ENCODE data around the gene APRT.
"Not testable (repeated sequence)": the region's sequence is repeated elsewhere in the genome, so short reads cannot be mapped to it uniquely, and the experiment has no call there.

APRT gene

DNA sequence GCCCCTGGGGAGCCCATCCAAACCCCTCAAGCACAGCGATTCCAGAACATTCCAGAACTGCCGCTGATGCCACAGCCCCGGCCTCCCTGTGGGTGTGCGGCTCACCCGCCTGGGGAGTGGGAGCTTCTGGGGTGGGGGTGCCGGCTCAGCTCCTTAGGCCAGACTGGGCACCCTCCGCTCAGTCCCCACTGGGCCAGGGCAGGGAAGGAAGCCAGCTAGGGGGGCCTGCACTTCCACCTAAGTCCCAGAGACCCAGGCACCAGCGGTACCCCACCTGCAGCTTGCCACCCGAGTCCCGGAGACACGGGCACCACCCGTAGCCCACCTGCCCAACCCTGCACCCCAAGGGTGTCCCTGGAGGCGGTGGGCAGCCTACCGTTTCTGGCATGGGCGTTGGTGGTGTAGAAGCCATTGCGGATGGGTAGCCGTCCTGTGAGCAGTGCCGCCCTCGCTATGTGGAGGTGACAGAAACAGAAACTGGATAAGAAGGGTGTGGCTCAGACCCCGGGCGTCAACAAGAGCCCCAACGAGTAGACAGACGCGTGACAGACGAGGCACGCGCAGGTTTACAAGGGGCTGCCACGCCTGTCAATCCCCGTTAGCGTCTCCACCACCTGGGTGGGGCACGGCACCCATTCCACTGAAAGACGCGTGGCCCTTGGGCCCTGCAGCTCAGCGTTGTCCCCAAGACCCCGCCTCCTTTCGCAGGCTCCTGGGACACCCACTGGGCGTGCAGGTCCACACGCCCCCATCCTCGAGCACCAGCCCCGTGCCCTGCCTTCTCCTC, 30.0 kb upstream of the APRT start:
- no peak for DNase-seq (ENCODE audit: low read depth)

DNA sequence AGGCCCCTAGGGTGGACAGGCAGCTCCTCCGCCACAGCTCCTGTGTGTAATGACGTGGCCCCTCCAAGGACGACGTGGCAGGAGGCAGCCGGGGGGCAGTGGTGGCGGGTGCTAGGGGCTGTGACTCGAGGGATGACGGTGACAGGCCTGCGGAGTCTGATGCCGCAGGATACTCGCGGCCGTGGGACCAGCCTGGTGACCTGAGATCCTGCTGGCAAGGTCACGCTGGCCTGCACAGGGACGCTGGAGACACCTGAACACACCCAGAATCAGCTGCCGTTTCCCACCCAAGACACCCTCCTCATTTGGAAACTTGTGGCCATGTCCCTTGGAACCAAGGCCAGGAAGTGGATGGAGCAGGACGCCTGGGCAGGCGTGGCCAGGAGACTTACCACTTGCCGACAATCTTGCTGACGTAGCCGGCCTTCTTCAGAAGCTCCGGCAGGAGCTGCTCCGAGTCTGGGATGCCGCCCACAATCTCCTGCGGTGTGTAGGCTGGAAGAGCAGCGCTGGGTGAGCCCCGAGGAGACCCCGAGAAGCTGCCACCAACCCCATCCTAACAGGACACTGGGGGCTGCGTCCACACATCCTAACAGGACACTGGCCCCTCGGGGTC, 29.0 kb upstream of the APRT start:
- no peak for DNase-seq (ENCODE audit: low read depth)

DNA sequence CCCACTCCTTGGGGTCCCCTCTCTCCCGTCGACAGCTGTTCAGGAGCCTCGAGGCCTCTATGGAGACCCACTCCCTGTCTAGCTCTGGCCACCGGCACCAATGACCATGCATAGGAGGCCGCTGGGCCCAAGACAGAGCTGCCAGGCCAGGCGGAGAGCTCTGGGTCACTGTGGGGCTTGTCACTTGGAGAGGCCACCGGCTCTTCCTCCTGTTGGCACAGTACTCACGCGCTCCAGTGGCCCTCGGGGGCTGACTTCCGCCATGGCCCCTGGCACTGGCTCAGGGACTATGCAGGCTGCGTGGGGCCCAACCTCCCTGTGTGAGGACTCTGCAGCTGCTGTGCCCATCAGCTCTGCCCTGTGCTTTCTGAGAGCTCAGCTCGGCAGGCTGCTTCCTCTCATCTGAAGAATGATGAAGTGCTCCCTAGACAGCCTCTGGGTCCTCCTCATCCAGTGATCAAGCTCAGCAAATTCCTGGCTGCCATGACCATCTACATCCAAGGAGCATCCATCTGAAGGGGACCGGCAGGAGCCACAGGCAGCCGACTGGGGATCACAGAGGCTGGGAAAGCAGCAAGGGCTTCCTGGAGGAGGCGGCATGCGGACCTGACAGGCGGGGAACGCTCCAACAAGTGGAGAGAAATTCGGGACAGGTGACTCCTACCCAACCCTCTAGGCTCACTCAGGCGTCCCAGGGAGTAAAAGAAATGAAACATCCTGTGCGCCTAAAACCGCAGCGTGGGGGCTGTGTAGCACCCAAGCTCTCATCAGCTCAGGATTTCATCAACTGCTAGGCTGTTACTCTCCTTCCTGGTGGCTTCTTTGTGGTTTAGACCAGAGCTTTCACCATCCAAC, 28.2 kb upstream of the APRT start:
- no peak for DNase-seq (ENCODE audit: low read depth)

DNA sequence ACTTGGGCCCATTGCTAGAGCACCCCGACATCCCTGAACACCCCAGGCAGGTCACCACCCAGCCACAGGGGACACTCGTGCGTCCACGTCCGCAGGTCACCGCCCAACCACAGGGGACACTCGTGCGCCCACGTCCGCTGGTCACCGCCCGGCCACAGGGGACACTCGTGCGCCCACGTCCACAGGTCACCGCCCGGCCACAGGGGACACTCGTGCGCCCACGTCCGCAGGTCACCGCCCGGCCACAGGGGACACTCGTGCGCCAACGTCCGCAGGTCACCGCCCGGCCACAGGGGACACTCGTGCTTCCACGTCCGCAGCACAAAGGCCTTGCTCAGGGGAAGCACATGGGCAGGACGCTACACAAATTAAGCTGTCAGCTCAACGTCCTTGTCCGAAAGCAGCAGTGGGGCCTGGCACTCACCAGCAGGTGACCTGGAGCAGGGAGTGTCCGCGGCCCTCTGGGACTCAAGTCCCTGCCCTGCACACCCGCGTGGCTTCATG, 27.4 kb upstream of the APRT start:
- DNase-seq (ENCODE audit: low read depth), result no peak

DNA sequence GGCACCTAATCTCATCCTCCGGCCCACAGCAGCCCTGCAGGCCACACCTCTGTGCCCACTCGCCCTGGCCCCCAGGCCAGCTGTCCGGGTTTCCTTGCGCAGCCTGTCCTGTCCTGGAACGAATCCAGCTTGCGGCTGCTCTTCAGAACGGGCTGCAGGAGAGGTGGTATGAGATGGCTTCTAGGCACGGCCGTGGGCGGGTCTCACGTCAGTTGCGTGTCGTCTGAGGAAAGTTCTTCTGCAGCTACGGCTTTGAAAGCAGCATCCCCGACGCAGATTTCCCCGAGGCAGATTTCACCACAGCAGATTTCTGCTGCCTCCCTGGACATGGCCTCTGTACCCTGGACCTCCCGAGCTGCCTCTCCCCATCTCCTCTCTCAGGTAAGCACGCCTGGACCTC, 26.8 kb upstream of the APRT start:
- no peak for DNase-seq (ENCODE audit: low read depth)

DNA sequence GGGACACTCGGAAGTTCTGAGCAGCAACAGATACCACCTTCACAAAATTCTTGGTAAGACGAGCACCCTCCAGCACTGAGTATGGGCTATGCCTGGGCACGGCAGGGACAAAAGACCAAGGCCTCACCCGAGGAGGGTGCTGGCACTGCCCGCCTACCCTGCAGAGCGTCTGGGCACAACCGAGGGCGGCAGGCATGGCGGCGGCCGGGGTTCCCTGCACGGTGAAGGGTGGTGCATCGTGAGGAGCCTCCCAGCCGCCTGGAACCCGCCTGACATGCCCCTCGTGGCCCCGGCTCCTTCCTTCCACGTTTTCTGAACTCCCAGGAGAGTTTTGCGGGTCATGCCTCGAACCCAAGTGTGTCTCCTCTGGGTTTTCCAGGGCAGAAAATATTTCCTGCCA, 26.1 kb upstream of the APRT start:
- DNase-seq (ENCODE audit: low read depth), result no peak

DNA sequence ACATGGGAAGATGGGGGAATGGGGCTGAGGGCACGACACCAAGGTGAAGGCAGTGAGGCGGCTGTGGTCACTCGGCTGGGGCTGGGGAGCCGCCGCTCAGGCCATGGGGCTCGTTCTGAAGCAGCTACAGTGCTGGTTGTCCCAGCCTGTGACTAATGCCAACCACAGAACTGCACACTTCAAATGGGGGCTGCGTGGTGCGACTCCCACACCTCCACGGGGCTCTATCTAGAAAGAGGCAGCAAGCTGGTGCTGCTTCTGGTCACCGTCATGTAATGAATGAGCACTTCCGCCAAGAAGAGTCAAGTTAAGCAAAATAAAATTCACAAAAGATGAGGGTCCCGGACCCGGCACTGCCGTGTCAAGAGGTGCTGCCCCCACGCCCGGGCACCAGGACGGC, 25.1 kb upstream of the APRT start:
- DNase-seq (ENCODE audit: low read depth), result no peak

DNA sequence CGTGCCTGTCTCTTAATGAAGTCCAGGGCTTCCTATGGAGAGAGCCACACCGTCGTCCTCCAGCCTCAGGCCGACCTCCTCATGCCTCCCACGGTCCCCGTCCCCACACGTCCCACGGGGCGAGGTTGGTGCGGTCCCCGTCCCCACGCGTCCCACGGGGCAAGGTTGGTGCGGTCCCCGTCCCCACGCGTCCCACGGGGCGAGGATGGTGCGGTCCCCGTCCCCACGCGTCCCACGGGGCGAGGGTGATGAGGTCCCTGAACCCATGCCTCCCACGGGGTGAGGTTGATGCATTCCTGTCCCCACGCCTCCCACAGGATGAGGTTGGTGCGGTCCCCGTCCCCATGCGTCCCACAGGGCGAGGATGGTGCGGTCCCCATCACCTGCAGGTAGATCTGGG, 24.1 kb upstream of the APRT start:
- DNase-seq (ENCODE audit: low read depth), result no peak

DNA sequence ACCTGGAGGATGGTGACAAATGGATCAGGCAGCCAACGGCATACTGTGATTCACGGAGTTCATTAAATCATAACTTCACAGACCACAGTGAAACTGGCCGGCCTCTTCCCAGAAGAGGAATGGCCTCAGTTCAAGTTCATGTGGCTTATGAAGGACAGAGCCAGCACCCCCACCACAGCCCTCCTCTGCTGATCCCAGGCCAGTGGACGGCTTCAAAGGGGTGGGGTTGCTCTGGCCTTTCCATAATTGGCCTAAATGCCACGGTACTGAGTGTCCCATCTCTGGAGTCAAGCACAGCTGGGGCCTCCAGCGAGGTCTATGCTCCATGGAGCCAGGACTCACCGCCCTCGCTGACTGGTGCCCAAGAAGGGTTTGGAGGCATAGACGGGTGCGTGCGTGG, 23.7 kb upstream of the APRT start:
- no peak for DNase-seq (ENCODE audit: low read depth)

DNA sequence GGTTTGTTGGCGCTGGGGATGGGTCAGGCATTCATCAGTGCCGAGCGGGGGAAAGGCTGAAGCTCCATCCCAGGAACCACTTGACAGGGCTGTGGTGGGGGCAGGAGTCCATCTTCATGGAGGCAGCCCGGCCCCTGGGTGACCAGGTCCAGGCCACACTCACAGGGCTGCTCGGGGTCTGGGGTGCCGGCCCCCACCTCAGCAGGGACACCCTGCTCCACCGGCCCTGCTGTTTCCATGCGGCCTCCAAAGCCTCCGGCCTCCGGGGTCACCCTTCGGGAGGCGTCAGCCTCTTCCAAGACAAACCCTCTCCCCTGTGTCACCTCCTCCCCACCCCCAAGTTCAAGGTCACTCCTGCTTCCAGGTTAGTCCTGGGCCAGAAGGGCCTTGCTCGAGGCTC, 22.9 kb upstream of the APRT start:
- no peak for DNase-seq (ENCODE audit: low read depth)

DNA sequence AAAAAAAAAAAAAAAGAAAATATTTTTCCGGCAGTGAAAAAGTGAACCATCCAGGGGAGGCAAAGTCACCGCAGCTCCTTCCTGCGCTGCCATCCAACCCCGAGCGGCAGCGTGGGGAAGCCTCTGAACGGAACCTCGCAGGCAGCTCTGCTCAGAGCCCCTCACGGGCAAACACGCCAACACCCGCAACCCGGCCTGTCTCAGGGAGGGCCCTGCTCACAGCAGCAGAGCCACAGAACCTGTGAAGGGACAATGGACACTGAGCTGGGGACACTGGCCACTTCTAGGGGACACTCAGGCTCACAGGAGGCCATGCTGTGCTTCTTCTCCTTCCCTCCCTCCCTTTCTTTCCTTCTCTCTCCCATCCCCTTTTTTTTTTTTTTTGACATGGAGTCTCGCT, 21.4 kb upstream of the APRT start:
- DNase-seq (ENCODE audit: low read depth), result no peak

DNA sequence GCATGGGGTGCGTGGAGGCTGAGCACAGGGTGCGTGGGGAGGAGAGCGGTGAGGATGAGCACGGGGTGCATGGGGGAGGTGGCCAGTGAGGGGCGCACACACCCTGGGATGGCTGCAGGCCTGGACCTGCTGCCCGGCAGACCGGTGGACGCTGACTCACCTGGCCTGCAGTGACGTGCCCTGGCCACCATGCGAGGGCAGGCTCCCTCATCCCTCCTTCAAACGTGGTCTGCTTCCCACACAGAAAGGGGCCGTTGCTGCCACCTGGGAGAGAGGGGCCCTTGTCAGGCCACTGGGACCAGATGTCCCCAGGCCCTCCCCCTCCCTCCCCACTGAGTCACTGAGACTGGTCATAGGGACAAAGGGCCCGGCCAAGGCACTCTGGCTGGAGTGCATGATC, 20.1 kb upstream of the APRT start:
- DNase-seq (ENCODE audit: low read depth), result no peak

DNA sequence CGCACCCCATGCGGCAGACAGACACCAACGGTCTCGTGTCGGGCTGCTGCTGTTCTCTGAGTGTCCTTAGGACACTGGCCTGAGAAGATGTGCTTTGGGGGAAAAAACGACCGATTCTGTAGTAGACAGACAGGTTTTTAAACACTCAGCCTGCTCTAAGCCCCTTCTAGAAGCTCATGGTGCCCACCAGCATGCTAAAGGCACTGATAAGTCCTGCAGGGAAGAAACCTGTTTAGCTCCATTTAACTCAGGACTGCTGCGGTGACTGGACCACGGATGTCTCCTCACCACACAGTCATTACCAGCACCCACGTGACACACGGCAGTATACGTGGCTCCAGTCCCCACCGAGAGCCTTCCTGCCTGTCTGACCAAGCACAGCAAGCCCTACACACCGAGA, 19.1 kb upstream of the APRT start:
- no peak for DNase-seq (ENCODE audit: low read depth)

DNA sequence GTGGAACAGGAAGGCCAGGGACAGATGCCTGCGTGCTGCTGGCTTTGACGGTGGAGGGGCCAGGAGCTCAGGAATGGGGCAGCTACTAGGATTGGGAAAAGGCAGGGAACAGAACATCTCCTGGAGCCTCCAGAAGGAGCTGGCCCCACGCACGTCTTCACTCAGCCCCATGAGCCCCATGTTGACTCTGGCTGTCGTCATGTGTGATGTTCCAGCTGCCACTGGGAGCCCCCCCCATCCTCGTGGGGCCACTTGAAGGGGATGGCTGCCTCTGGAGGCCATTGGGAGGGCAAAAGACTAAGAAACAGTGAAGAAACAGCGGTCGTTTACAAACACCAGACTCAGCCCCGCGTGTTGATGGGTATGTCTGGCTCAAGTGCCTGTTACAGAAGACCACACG, 18.5 kb upstream of the APRT start:
- peak; percentile 15 for DNase-seq (ENCODE audit: low read depth)

DNA sequence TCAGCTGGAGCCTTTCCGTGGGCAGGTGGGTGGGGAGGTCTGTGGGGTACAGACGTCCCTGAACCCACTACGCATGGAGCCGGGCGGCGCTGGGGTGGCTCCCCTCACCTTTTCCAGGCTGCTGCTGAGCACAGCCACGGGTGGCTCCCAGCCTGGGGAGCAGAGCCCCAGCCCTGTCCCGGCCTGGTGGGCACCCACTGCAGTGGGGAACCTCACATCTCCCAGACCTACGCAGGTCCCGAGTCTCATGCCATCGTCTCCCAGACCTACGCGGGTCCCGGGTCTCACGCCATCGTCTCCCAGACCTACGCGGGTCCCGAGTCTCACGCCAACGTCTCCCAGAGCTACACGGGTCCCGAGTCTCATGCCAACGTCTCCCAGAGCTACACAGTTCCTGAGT, 17.0 kb upstream of the APRT start:
- DNase-seq (ENCODE audit: low read depth), result no peak

DNA sequence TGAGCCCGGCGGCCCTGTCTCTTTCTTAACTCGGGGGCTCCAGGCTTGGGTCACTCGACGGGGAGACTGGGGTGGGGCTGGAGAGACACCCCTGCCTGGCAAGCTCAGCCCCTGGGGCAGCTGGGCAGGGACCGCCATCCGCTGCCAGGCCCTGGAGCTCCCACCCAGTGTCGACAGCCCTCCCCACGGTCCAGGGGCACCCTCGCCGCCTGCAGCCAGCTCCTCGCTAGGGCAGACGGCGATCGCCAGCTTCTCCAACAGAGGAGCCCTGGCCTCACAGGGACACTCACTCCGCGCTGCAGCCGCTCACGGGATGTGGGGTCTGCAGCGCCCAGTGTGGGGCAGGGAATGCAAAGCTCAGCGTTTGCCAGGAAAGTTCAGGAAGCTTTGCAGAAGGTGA, 16.0 kb upstream of the APRT start:
- DNase-seq (ENCODE audit: low read depth), result no peak

DNA sequence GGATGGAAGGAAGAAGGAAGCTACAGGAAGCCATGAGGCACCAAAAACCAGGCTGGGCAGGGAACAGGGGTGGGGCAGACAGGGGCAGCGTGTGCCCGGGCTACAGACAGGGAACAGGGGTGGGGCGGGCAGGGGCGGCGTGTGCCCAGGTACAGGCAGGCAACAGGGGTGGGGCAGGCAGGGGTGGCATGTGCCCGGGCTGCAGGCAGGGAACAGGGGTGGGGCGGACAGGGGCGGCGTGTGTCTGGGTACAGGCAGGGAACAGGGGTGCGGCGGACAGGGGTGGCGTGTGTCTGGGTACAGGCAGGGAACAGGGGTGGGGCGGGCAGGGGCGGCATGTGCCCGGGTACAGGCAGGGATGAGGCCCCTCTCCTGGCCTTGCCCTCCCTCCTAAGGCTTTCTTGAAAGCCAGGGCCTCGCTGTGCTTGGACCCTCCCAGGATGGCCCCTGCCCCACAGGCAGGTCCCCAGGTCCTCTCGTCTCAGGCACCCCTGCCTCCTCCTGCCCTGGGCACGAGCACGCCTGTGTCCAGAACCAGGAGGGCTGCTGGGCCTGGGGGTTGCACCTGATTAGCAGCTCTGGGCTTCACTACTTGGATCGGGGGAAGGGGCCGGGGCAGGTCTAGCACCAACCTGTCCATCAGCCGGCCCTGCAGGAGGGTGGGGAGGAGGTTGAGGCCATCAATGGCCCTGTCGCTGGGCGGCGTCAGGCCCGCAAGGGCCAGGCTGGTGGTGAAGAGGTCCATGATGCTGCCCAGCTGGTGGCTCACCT, 14.5 kb upstream of the APRT start:
- DNase-seq (ENCODE audit: low read depth), result no peak

DNA sequence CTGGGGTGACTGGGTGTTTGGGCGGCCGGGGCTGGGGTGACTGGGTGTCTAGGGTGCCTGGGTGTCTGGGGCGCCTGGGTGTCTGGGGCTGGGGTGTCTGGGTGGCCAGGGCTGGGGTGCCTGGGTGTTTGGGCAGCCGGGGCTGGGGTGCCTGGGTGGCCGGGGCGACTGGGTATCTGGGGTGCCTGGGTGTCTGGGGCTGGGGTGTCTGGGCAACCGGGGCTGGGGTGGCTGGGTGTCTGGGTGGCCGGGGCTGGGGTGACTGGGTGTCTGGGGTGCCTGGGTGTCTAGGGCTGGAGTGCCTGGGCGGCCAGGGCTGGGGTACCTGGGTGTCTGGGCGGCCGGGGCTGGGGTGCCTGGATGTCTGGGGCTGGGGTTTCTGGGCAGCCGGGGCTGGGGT, 13.4 kb upstream of the APRT start:
- no peak for DNase-seq (ENCODE audit: low read depth)

DNA sequence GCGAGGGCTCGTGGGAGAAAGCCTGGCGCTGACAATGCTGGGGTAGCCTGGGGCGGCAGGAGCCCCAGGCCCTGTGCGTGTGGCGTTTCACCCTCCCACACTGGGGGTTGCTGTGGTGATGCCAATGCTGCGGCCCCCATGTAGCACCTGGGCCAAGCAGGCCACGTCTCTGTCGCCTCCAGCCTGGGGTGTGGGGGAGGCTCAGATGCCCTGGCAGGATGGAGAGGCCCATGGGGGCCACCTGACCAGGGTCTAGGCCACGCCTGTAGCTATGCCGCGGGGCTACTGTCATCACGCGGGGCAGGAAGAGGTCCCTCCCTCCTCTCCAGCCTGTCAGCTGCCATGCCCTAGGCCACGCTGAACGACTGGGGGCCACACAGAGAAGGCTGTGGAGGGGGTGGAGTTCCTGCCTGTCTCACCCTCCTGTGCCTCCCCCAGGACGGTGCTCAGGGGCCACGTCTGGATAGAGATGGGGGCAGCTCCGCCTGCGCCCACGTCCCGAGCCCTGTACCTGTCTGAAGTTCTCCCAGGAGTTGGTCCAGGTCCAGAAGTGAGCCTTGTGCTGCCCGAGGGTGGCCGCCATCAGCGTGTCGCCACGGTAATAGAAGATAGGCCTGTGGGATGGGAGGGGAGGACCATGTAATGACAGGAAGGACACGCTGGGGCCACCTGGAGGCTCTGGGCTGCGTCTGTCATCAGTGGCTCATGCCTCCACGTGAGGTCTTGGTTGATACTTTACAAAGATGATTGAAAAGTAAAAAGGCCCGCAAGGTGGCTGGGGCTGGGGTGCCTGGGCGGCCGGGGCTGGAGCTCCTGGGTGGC, 12.7 kb upstream of the APRT start:
- no peak for DNase-seq (ENCODE audit: low read depth)

DNA sequence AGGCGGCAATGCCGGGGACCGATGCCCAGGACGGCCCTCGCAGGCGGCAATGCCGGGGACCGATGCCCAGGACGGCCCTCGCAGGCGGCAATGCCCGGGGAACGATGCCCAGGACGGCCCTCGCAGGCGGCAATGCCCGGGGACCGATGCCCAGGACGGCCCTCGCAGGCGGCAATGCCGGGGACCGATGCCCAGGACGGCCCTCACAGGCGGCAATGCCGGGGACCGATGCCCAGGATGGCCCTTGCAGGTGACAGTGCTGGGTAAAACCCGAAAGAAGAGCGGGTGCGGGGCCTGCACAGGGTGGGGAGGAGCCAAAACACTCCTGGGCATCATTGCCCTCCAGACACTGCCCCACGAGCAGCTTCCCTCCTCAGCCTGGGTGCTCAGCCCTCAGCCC, 11.9 kb upstream of the APRT start:
- DNase-seq (ENCODE audit: low read depth), result not testable (repeated sequence)

DNA sequence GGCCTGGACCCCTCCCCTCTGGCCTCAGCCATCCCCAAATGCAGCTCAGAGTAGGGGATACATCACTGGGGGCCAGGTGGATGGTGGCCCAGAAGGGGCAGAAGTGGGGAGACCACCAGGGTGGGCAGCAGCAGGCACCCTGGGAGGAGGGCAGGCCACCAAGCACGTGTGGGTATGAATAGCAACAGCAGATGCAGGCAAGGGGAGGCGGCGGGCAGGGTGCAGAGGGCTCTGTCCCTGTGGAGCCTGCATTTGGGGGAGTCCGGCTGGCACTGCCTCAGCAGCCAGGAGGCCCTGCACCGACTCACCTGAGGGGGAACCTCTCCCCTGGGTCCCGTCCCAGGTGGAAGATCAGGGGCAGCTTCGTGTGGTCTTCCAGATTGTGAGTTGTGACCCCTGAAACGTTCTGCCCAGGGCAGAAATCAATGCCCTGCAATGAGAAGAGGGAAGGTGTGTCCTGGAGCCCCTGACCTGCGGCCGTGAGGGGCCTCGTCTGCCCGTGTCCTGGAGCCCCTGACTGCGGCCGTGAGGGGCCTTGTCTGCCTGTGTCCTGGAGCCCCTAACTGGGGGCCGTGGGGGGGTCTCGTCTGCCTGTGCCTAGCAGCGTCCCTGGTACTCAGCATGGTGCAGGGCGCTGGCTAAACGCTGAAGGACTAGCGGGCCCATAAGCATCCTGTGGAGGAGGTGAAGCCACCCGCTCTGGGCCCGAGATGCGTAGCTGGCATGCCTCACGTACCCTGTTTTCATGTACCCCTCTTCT, 10.7 kb upstream of the APRT start:
- no peak for DNase-seq (ENCODE audit: low read depth)

Measured in amniotic epithelial cell (primary cell).